Esophagus (tissue), 2 donors: Measurements from ENCODE around the gene RPUSD4. TPM values are rescaled to one million over a fixed set of nuclear protein-coding genes. Genes with fewer than 3 reads are reported as not detected.

ENCODE experiments used
- H3K27ac ChIP-seq, 2 donors: one replicate each; pipeline ENCODE4 v1.5.1; 2013; ENCODE audit warnings: low read depth in 2 of 2, mild to moderate bottlenecking in 2 of 2, inconsistent platforms in 1 of 2, low read length in 1 of 2, moderate library complexity in 1 of 2
- H3K27me3 ChIP-seq, 2 donors: one replicate each; pipeline ENCODE4 v1.6.1; 2013; ENCODE audit warnings: low read length in 2 of 2, control low read depth in 1 of 2, mild to moderate bottlenecking in 1 of 2; ENCODE audit not compliant: insufficient read depth in 2 of 2, control insufficient read depth in 1 of 2
- H3K36me3 ChIP-seq, 2 donors: one replicate each; pipeline ENCODE4 v1.6.1; 2013; ENCODE audit warnings: low read length in 1 of 2; ENCODE audit not compliant: control insufficient read depth in 2 of 2, insufficient read depth in 2 of 2
- H3K4me1 ChIP-seq, 2 donors: one replicate each; pipeline ENCODE4 v1.6.1; 2013; ENCODE audit warnings: low read length in 1 of 2; ENCODE audit not compliant: control insufficient read depth in 2 of 2, insufficient read depth in 2 of 2
- H3K4me3 ChIP-seq, 2 donors: one replicate each; pipeline ENCODE4 v1.5.1; 2013; ENCODE audit warnings: low read length in 2 of 2, mild to moderate bottlenecking in 2 of 2, low read depth in 1 of 2, moderate library complexity in 1 of 2
- H3K9me3 ChIP-seq, 2 donors: one replicate each; pipeline ENCODE4 v1.6.1; 2013; ENCODE audit warnings: mild to moderate bottlenecking in 2 of 2, low read depth in 1 of 2, low read length in 1 of 2, moderate library complexity in 1 of 2; ENCODE audit not compliant: control insufficient read depth in 2 of 2, insufficient read depth in 1 of 2
- WGBS, 2 donors: extraction: QIAGEN DNeasy Blood & Tissue Kit; methylation state at CpG; one replicate each; pipeline ENCODE4 v1.1.7; 2013; 5-methylcytosine and 5-hydroxymethylcytosine counted together
- polyA plus RNA-seq, 2 donors: library from polyadenylated mRNA; stranded (reverse); fragments of 200-250 nt; gene quantifications; one replicate each; pipeline ENCODE4 v1.2.3, GENCODE V29; 2013
- donor health status: healthy with polysubstance abuse.
- donor health status: Bipolar disorder and iron deficiency.

The RPUSD4 gene
- polyA plus RNA-seq, 2 donors: 10.9 to 14.3 TPM

DNA sequence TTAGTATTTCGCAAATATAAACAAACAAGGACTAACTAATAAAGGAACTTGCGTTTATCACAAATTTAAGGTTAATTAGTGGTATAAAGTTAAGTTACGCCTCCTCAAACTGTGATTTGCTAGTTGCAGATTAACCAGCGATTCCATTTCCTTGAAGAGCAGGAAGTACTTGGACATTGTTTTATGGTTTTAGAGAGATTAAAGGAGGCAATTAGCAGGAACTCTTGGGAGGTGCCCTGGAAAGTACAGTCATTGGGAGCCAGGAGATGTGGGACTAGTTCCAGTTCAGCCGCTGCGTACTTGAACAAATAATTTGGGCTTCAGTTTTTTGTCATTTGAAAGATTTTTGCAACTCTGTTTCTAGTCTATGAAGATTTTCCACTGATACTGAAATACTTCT, 3.4 kb upstream of the RPUSD4 start:
- no peaks in the 10 kb centered on the region for H3K9me3 ChIP-seq
- H3K4me1 ChIP-seq: no peaks in the 10 kb centered on the region
- no peaks in the 10 kb centered on the region for H3K36me3 ChIP-seq
- H3K27ac ChIP-seq: no peak overlapping the region
- H3K4me3 ChIP-seq: no peak overlapping the region
- no peaks in the 10 kb centered on the region for H3K27me3 ChIP-seq
- WGBS, 2 donors: 33 to 39% methylated on average over 6 of the region's 6 CpGs

DNA sequence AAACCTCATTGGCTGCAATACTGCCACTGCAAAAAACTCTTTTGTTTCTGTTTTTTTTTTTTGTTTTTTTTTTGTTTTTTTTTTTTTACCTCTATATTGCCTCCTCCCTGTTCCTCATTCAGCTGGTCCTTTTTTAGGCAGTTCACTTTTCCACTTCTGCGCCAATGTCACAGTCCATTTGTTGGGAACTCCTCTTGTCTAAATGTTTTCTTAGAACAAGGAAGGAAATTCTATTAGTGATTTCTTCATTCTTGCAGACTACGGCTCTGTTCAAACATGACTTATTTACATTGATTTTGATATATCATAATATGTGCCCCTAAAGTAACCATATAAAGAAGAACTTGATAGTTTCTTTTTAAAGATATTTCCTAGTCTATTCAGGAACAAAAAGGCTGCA, 3.0 kb upstream of the RPUSD4 start:
- no peak overlapping the region for H3K4me3 ChIP-seq
- 35 to 38% methylated on average over 2 of the region's 2 CpGs for WGBS, 2 donors

DNA sequence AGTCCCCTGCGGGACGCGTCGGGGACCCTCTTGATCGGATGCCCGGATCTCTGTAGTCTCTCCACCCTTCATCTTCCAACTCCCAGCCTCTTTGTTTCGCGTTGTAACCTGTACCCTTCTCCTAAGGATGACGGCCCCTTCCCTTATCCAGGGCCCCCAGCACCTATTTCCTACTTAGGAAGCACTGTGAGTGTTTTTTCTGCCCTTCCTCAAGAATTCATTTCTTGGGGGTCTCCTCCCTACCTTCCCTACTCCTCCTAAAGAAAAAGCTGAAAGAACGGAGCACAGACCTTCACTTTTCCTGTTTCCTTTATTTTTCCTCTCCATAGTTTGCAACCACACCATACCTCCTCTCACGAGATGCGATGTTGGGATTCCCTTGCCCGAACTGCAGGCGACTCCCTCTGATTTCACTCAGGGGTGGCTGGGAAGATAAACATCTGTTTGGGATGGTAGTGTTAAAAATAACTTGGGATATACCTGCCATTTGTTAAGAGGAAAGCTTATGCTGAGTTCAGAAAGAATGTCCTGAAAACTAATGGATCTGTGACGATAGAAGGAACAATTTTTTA, 725 bp upstream of the RPUSD4 start:
- no peaks in the 10 kb centered on the region for H3K36me3 ChIP-seq
- no peaks in the 10 kb centered on the region for H3K27me3 ChIP-seq
- H3K4me3 ChIP-seq: peak overlapping the region; percentile 82 to 100
- H3K9me3 ChIP-seq: no peaks in the 10 kb centered on the region
- H3K27ac ChIP-seq: peak overlapping the region in 1 of 2 donors; percentile 80
- WGBS, 2 donors: 2 to 3% methylated on average over 15 of the region's 15 CpGs
- H3K4me1 ChIP-seq: no peaks in the 10 kb centered on the region

More for the DNA sequence above, 3.0 kb upstream of the RPUSD4 start:
- H3K36me3 ChIP-seq: no peaks in the 10 kb centered on the region
- no peak overlapping the region for H3K27ac ChIP-seq
- H3K4me1 ChIP-seq: no peaks in the 10 kb centered on the region
- no peaks in the 10 kb centered on the region for H3K27me3 ChIP-seq
- H3K9me3 ChIP-seq: no peaks in the 10 kb centered on the region

DNA sequence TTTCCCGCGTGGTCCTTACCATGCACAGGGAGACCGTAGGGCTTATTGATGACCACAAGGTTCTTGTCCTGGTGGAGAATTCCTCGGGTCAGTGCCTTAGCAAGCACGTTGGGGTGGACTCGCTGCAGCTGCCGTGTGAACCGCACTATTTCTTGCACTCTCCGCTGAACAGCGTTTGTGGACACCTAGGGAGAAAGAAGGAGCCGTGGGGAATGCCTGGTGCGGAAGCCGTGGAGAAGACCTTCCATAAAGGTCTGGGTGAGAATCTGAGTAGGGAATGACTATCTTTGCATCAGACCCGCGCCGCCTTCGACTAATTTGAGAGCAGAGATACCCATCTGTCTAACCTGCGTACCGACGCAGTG, 597 bp downstream of the RPUSD4 start:
- WGBS, 2 donors: 4 to 6% methylated on average over 20 of the region's 20 CpGs
- Histone ChIP-seq H3K27me3 (no peaks in the 10 kb centered on the region), H3K9me3 (no peaks in the 10 kb centered on the region), H3K4me1 (no peaks in the 10 kb centered on the region), H3K36me3 (no peaks in the 10 kb centered on the region), H3K27ac (peak overlapping the region in 1 of 2 donors; percentile 86), H3K4me3 (peak overlapping the region; percentile 82 to 100)

DNA sequence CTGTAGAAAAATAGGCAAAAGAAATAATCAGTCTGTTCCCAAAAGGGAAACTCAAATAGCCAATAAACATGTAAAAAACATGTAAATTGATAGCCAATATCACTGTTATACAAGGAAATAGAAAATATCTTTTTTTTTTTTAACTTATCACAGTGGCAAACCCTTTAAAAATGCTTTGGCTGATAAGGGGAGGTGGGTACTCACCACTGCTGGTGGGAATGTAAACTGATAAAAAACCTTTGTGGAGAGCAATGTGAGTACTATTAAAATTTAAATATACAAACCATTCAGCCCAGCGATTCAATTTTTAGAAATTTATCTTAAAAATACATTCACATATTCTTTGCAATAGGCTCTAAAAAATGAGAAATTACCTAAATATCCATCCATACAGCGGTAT, 3.6 kb downstream of the RPUSD4 start:
- WGBS, 2 donors: 96% methylated on average over 2 of the region's 2 CpGs
- Histone ChIP-seq H3K36me3 (peaks cover 11 to 15% of the 10 kb centered on the region in 2 donors), H3K9me3 (no peaks in the 10 kb centered on the region), H3K4me3 (no peak overlapping the region), H3K4me1 (no peaks in the 10 kb centered on the region), H3K27me3 (no peaks in the 10 kb centered on the region), H3K27ac (no peak overlapping the region)

DNA sequence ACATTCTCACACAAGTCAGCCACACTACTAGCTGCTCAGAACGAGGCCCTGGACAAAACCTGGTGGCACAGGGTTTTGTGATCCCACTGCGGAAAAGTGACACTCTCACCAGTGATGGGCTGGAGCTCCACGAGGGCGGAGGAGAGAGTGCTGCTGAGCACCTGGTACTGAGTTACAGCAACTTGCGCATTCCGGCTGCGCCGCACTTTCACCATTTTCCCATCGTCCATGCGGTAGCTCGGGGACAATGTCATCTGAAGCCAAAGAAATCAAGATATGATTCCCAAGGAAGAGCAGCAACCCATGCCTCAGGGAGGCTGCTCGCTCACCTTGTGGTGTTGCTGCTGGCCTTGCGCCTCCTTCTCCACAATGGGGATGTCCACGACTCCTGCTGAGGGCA, 6.1 kb downstream of the RPUSD4 start:
- H3K27ac ChIP-seq: no peak overlapping the region
- H3K4me1 ChIP-seq: no peaks in the 10 kb centered on the region
- H3K9me3 ChIP-seq: no peaks in the 10 kb centered on the region
- H3K4me3 ChIP-seq: no peak overlapping the region
- H3K27me3 ChIP-seq: no peaks in the 10 kb centered on the region
- WGBS, 2 donors: 96 to 97% methylated on average over 14 of the region's 14 CpGs
- peaks cover 21 to 23% of the 10 kb centered on the region in 2 donors for H3K36me3 ChIP-seq

DNA sequence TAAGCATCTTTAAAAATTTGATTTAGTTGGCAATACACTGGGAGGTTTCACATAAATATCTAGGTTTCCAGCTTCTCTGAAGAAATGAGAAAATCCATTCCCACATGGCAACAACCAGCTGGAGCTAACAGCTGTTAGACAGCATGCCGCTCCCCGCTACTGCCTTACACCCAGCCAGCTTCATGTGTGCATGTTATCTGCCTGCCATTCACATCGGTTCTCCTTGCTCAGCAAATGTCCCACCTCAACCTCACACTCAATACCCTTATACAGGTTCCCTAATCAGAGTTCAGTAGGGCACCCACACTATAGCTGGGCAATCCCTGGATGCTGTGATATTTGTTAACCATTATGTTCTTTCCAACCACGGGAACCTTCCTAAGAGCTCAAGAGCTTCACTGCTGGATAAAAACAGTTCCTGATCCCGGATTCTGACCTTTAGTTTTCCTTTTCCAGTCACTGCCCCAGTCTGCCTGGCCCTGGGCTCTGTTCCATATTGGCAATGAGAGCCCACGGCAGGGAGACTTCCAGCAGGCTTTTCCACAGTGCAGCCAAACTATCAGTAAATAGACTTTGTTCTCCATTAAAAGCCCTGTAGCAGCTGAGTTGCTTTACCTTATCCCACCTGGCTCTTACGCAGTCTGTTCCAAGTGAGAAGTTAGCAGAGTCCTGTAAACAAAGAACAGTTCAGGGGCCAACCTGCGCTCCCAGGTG, 8.6 kb downstream of the RPUSD4 start:
- H3K4me3 ChIP-seq: no peak overlapping the region
- WGBS, 2 donors: 74 to 79% methylated on average over 8 of the region's 8 CpGs
- peaks cover 32 to 34% of the 10 kb centered on the region in 2 donors for H3K36me3 ChIP-seq
- H3K27ac ChIP-seq: no peak overlapping the region
- no peaks in the 10 kb centered on the region for H3K4me1 ChIP-seq
- H3K27me3 ChIP-seq: no peaks in the 10 kb centered on the region
- no peaks in the 10 kb centered on the region for H3K9me3 ChIP-seq

DNA sequence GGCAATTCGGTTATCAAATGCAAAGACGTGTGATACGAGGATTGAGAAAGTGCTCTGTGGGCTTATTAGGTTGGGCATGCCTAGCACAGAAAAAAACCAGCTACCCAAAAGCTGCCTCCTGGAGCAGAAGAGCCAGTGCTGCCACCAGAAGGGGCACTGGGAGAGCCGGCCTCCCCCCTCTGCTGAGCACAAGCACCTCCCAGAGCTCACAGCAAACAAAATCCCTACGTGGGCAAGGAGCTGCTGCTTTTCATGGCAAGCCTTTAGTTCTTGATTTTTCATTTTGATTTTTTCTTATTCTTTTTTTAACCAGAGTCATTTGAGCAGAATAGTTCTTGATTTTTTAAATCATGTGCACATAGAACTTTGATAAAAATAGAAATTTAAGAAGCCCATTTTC, 12.8 kb downstream of the RPUSD4 start:
- Histone ChIP-seq H3K27me3 (no peaks in the 10 kb centered on the region), H3K36me3 (peaks cover 32 to 38% of the 10 kb centered on the region in 2 donors), H3K9me3 (peaks cover 0 to 3% of the 10 kb centered on the region in 2 donors), H3K4me1 (no peaks in the 10 kb centered on the region), H3K27ac (no peak overlapping the region), H3K4me3 (no peak overlapping the region)
- 96 to 97% methylated on average over 5 of the region's 5 CpGs for WGBS, 2 donors

DNA sequence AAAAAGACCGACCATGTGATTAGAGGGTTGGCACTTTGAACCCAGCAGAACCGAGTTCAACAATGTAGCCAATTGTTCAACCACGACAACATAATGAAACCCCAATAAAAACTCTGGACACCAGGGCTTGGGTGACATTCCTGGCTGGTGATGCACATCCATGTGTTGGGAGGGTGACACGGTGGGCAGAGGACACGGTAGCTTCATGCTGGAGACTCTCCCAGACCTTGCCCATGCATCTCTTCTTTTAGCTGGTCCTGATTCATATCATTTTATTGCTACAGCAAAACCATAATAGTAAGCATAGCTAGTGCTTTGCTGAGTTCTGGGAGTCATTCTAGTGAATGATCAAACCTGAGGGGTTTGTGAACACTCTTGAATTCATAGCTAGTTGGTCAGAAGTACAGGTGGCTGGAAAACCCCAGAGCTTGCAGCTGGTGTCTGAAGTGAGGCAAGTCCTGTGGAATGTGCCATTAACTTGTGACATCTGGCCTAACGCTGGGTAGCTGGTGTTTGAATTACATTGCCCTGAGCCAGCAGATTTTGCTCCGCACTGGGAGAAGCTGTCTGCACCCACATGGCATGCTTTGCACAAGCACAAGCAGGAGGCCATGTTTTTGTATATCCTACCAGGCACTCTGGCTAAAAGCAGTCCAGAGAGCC, 14.0 kb downstream of the RPUSD4 start:
- Histone ChIP-seq H3K27ac (no peak overlapping the region), H3K4me1 (no peaks in the 10 kb centered on the region), H3K9me3 (peaks cover 0 to 3% of the 10 kb centered on the region in 2 donors), H3K27me3 (no peaks in the 10 kb centered on the region), H3K36me3 (peaks cover 22 to 41% of the 10 kb centered on the region in 2 donors), H3K4me3 (no peak overlapping the region)
- 87 to 91% methylated on average over 7 of the region's 7 CpGs for WGBS, 2 donors
